Spleen (tissue), 11 donors: ENCODE results near the gene FBLN1. TPM values are rescaled to one million over a fixed set of nuclear protein-coding genes. Genes with fewer than 3 reads are reported as not detected.

Source experiments
- DNase-seq: peaks from one replicate; pipeline ENCODE4 v3.0.0-alpha.2; 2020
- H3K27ac ChIP-seq, 8 donors: fragments of 200-600 bp; sonication (generic) in 7 of 8; 1 replicate in 4 of 8; 2 replicates in 4 of 8; pipeline versions ENCODE4 v1.5.0 to v1.8.0; 2016 to 2021; ENCODE audit warnings: inconsistent platforms in 4 of 8, mild to moderate bottlenecking in 4 of 8, moderate library complexity in 1 of 8
- H3K27me3 ChIP-seq, 7 donors: fragments of 200-600 bp; sonication (generic) in 6 of 7; replicated peaks in 1 of 7; 1 replicate in 4 of 7; 2 replicates in 3 of 7; pipeline versions ENCODE4 v1.5.0 to v1.8.0; 2016 to 2021; ENCODE audit warnings: inconsistent platforms in 3 of 7, mild to moderate bottlenecking in 1 of 7
- H3K36me3 ChIP-seq, 6 donors: fragments of 200-600 bp; sonication (generic) in 5 of 6; 1 replicate in 4 of 6; 2 replicates in 2 of 6; pipeline versions ENCODE4 v1.5.0 to v1.8.0; 2016 to 2021; ENCODE audit warnings: inconsistent platforms in 2 of 6
- H3K4me1 ChIP-seq, 6 donors: fragments of 200-600 bp; sonication (generic) in 5 of 6; 1 replicate in 3 of 6; 2 replicates in 3 of 6; pipeline versions ENCODE4 v1.5.0 to v1.8.0; 2016 to 2021; ENCODE audit warnings: inconsistent platforms in 3 of 6
- H3K4me3 ChIP-seq, 8 donors: fragments of 200-600 bp; sonication (generic) in 7 of 8; 1 replicate in 4 of 8; 2 replicates in 4 of 8; pipeline versions ENCODE4 v1.5.0 to v1.8.0; 2016 to 2021; ENCODE audit warnings: inconsistent platforms in 4 of 8, mild to moderate bottlenecking in 4 of 8, moderate library complexity in 2 of 8
- H3K9me3 ChIP-seq, 8 donors: fragments of 200-600 bp; sonication (generic) in 7 of 8; 1 replicate in 4 of 8; 2 replicates in 4 of 8; pipeline versions ENCODE4 v1.5.0 to v1.8.0; 2016 to 2021; ENCODE audit warnings: inconsistent platforms in 4 of 8
- POLR2A ChIP-seq, 3 donors: fragments of 450-650 bp; IDR thresholded peaks; one replicate each; pipeline ENCODE4 v1.5.1; 2017; ENCODE audit warnings: antibody characterized with exemption in 3 of 3, mild to moderate bottlenecking in 1 of 3
- POLR2AphosphoS5 ChIP-seq, 3 donors: sonication (generic); formaldehyde crosslinking; IDR thresholded peaks; one replicate each; pipeline ENCODE4 v1.5.1; 2017; ENCODE audit warnings: antibody characterized with exemption in 3 of 3
- WGBS, 5 donors: extraction: QIAGEN DNeasy Blood & Tissue Kit in 3 of 5; methylation state at CpG; one replicate each; pipeline versions ENCODE4 v1.1.5 to v1.1.7; 2013 to 2018; 5-methylcytosine and 5-hydroxymethylcytosine counted together
- intact Hi-C: fragments of 100-400 bp; cut with DNase I; formaldehyde crosslinking; loops from one replicate; pipeline ENCODE4 v1.15.0; 2023; ENCODE audit warnings: low total_unique reads
- polyA plus RNA-seq, 3 donors: library from polyadenylated mRNA; stranded (reverse); fragments of 200-250 nt; gene quantifications; one replicate each; pipeline ENCODE4 v1.2.1, GENCODE V29; 2013
- total RNA-seq, 7 donors: library from RNA; depleted of rRNA in 3 of 7; stranded (reverse); fragments of >200 nt in 3 of 7; fragmentation: NEBNext Ultra II Directional in 4 of 7; extraction: Animal tissue kit (Norgen Biotek cat#: 25700) in 4 of 7; gene quantifications; one replicate each; pipeline versions ENCODE4 v1.1.0 to v1.2.1, GENCODE V29; 2016 to 2021
- TF ChIP-seq, protein P1 (sequence below), 11 experiments: fragments of 200-600 bp in 7 of 11; fragments of 450-650 bp in 4 of 11; sonication (generic) in 4 of 11; IDR thresholded peaks in 8 of 11; conservative IDR thresholded peaks in 3 of 11; 1 replicate in 7 of 11; 2 replicates in 4 of 11; pipeline versions ENCODE4 v1.4.0 to v1.8.0; 2016 to 2021; ENCODE audit warnings: antibody characterized with exemption in 11 of 11, inconsistent platforms in 4 of 11, mild to moderate bottlenecking in 1 of 11
- donor health status: healthy with polysubstance abuse.
- donor health status: DM: no; HTN: no; CAD: no; lungs with moderate emphysema.
- donor health status: DM: no; HTN: no; CAD: no.
- donor health status: Bipolar disorder and iron deficiency.
- donor health status: healthy.
- donor health status: DM: no; HTN: no; CAD: no.
- donor health status: DM: yes; HTN: yes; CAD: no.

The FBLN1 gene
- total and polyA plus RNA-seq, 10 donors = 1.9 to 20.3 (median 11.0) TPM

DNA sequence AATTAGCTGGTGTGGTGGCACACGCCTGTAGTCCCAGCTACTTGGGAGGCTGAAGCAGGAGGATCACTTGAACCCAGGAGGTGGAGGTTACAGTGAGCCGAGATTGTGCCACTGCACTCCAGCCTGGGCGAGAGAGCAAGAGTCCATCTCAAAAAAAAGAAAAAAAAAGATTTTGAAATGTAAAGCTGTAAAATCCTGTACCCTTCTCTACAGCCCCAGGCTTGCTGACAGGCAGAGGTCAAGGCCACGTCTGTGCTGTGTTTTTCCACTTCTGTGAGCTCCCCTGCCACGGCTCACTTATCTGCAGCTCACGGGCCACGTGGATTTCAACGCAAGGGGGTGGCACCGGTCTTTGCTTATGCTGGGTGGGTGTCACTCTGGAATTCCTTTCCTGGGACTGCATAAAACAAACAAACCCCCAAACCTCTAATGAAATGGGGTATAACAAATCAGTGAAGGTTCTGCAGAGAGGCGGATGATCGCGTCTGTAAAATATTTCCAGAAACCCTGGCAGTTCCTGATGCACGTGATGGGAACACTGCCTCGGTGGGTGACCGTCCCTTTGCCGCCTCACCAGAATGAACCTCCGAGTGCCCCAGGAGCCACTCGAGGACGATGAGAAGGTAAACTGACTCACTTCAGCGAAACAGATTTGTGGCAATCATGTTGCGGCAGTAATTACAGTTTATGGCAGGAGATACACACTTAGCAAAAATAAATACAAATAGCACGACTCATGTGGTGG, 125.0 kb downstream of the FBLN1 start:
- intact Hi-C loops = no loop called here
- Histone ChIP-seq H3K4me1 (peaks cover 0 to 10% (median 4%) of the 10 kb centered on the region in 6 donors), H3K36me3 (no peaks in the 10 kb centered on the region), H3K9me3 (no peaks in the 10 kb centered on the region), H3K4me3 (no peak overlapping the region), H3K27me3 (peaks cover 0 to 77% (median 9%) of the 10 kb centered on the region in 7 donors), H3K27ac (no peak overlapping the region)
- TF ChIP-seq, protein P1, sequence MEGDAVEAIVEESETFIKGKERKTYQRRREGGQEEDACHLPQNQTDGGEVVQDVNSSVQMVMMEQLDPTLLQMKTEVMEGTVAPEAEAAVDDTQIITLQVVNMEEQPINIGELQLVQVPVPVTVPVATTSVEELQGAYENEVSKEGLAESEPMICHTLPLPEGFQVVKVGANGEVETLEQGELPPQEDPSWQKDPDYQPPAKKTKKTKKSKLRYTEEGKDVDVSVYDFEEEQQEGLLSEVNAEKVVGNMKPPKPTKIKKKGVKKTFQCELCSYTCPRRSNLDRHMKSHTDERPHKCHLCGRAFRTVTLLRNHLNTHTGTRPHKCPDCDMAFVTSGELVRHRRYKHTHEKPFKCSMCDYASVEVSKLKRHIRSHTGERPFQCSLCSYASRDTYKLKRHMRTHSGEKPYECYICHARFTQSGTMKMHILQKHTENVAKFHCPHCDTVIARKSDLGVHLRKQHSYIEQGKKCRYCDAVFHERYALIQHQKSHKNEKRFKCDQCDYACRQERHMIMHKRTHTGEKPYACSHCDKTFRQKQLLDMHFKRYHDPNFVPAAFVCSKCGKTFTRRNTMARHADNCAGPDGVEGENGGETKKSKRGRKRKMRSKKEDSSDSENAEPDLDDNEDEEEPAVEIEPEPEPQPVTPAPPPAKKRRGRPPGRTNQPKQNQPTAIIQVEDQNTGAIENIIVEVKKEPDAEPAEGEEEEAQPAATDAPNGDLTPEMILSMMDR (IDR thresholded peaks at IDR 0.05 in 8 of 11, conservative IDR thresholded peaks at IDR 0.05 in 3 of 11) = no peak
- TF ChIP-seq POLR2A (IDR thresholded peaks at IDR 0.05) (no peak), POLR2AphosphoS5 (IDR thresholded peaks at IDR 0.05) (no peak)
- peak; percentile 24 for DNase-seq
- WGBS, 5 donors = 84 to 94% (median 89%) methylated on average over 22 of the region's 22 CpGs

DNA sequence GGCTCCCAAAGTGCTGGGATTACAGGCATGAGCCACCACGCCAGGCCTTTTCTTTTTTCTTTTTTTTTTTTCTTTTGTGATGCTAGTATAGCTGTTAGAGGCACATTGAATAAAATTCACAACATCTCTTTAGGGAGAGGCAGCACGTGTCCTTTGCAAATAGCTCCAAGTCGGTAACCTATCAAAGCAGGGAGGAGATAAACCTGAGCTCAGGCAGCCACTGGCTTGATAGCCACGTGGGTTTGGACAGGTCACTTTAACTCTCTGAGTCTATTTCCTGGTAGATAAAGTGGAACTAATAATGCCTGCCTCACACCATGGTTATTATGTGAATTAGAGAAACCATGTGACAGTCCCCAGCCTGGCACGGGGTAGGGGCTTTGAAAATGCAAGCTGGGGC, 125.8 kb downstream of the FBLN1 start:
- DNase-seq = peak; percentile 21
- TF ChIP-seq, protein P1 (IDR thresholded peaks at IDR 0.05 in 8 of 11, conservative IDR thresholded peaks at IDR 0.05 in 3 of 11) = no peak
- TF ChIP-seq POLR2A (IDR thresholded peaks at IDR 0.05) (no peak), POLR2AphosphoS5 (IDR thresholded peaks at IDR 0.05) (no peak)
- H3K27me3 ChIP-seq = peaks cover 0 to 86% (median 9%) of the 10 kb centered on the region in 7 donors

DNA sequence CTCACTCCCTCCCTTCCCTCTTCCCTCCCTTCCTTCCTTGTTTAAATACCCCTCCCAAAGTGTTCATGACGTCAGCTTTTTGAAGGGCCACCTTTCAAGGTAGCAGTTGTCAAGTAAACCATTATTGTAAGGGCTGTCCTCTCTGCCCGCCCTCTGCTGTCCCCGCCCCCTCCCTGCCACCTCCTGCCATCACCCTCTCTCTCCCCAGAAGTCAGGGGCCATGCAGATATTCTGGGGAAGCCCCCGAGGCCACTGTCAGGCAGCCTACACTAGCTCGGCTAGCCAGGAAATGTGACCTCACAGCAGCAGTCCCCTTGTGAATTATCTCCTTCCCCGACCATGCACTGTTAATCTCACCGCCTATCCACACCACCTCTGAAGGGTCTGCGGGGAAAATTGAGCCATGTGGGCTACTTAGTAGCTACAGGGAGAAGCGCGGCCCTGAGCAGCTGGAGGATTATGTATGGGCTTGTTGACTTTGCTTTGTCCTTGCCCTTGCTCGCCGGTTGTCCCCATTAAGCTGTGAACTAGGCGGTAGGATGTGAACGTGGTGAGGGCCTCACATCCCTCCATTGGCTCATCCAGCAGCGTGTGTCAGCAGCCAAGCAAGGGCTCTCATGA, 126.9 kb downstream of the FBLN1 start:
- no peaks in the 10 kb centered on the region for H3K36me3 ChIP-seq
- peaks cover 0 to 96% (median 9%) of the 10 kb centered on the region in 7 donors for H3K27me3 ChIP-seq
- DNase-seq = peak; percentile 29
- H3K9me3 ChIP-seq = no peaks in the 10 kb centered on the region
- H3K27ac ChIP-seq = no peak overlapping the region
- no peak overlapping the region for H3K4me3 ChIP-seq
- peaks cover 0 to 10% (median 4%) of the 10 kb centered on the region in 6 donors for H3K4me1 ChIP-seq
- 47 to 64% (median 48%) methylated on average over 15 of the region's 15 CpGs for WGBS, 5 donors
- intact Hi-C loops = no loop called here
- TF ChIP-seq POLR2AphosphoS5 (IDR thresholded peaks at IDR 0.05) (no peak), POLR2A (IDR thresholded peaks at IDR 0.05) (no peak)
- TF ChIP-seq, protein P1 (IDR thresholded peaks at IDR 0.05 in 8 of 11, conservative IDR thresholded peaks at IDR 0.05 in 3 of 11) = no peak

More for the DNA sequence above, 125.8 kb downstream of the FBLN1 start:
- peaks cover 0 to 10% (median 4%) of the 10 kb centered on the region in 6 donors for H3K4me1 ChIP-seq
- intact Hi-C loops = no loop called here
- no peaks in the 10 kb centered on the region for H3K9me3 ChIP-seq
- H3K27ac ChIP-seq = no peak overlapping the region
- WGBS, 5 donors = 57 to 70% (median 61%) methylated on average over 4 to 5 of the region's 5 CpGs
- H3K4me3 ChIP-seq = no peak overlapping the region
- H3K36me3 ChIP-seq = no peaks in the 10 kb centered on the region

DNA sequence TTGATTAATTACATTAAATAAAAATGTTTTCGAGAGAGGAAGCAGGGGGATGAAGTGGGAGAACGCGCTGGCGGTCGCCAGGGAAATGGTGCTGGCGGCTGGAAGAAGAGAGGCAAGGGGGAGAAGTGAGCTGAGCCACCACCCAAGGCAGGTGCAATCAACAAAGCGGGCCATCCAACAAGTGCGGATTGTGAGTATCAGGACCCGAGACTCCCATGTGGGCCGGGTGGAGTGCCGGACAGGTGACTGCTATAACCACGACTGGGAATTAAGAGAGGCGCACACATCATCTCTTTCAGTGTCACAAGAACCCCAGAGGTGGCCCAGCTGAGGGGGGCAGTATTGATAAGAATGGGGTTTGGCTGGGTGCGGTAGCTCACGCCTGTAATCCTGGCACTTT, 127.8 kb downstream of the FBLN1 start:
- intact Hi-C loops = no loop called here
- Histone ChIP-seq H3K27me3 (peaks cover 0 to 92% (median 9%) of the 10 kb centered on the region in 7 donors), H3K9me3 (no peaks in the 10 kb centered on the region), H3K4me1 (peaks cover 0 to 10% (median 4%) of the 10 kb centered on the region in 6 donors), H3K27ac (no peak overlapping the region), H3K4me3 (no peak overlapping the region), H3K36me3 (no peaks in the 10 kb centered on the region)
- 91 to 96% (median 94%) methylated on average over 15 of the region's 15 CpGs for WGBS, 5 donors
- peak; percentile 17 for DNase-seq
- TF ChIP-seq, protein P1 (IDR thresholded peaks at IDR 0.05 in 8 of 11, conservative IDR thresholded peaks at IDR 0.05 in 3 of 11) = no peak
- TF ChIP-seq POLR2AphosphoS5 (IDR thresholded peaks at IDR 0.05) (no peak), POLR2A (IDR thresholded peaks at IDR 0.05) (no peak)
